NCI-H510A treated with DMSO at 0.1 percent for 48 hours (cell line): ENCODE data around the gene BTF3.
A peak's percentile ranks its signal among the peaks of the same experiment; 100 is the strongest.

ENCODE experiments used
- DNase-seq: peaks from one replicate; lab custom pipeline; 2025; lab: John Stamatoyannopoulos, UW

BTF3 gene

DNA sequence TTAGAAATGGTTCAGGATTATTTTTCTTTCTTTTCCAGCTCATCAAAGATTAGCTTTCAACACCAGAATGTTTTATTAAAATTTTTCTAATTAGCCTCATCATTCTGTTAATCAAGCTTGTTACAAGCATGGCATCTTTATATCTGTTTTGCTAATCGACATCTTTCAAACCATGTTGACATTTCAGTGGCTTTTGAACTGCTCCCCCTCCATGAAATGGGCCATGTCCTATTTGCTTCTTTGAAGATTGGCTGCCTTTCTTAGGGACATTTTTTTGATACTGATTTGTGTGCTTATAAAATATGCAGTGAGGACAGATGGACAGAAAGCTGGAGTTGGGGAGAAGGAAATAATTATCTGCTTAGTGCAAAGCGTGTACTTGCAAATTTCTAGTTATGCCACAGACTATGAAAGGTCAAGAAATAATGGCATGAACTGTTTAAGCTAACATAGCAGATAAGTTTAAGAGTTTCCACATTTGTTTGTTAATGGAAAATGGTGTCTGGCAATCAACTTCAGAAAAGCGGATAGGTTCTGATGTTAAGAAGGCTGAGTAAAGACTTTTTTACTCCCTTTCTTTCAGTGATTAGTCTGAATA is 27.5 kb downstream of the BTF3 start:
- no peak for DNase-seq

DNA sequence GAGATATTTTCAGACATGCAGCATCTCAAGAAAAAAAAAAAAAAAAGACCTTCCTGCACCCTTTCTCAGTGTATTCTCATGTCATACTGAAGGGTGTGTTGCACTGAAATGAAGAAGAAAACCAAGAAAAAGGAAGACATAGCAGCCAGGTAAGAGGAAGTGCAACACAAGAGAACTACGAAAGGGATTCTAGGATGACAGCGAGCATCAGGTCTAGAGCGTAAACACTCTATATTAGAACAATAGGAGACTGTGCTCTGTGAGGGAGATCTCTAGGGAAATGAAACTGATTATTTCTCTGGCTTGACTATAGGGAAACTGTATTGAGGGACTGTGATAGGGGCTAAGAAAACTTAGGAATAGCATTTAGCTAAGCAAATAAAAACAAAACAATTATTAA is 30.0 kb downstream of the BTF3 start:
- DNase-seq, result no peak

DNA sequence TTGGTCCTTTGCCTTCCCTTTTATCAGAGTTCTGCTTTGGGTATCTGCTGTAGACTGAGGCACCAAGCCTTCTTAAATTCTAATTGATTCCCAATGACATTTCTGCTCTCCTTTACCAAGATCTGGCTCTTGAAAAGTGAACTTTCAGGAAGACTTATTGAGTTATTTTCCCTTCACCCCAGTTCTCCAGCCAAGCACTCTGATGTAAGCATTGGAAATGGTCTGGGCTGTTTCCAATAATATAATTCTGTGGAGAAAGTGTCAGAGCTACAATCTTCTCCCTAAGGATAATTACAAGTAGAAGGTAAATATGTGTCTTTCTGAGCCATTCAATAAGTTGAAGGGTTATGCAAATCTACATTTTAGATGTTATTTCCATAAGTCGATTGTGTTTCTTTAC is 30.8 kb downstream of the BTF3 start:
- no peak for DNase-seq

DNA sequence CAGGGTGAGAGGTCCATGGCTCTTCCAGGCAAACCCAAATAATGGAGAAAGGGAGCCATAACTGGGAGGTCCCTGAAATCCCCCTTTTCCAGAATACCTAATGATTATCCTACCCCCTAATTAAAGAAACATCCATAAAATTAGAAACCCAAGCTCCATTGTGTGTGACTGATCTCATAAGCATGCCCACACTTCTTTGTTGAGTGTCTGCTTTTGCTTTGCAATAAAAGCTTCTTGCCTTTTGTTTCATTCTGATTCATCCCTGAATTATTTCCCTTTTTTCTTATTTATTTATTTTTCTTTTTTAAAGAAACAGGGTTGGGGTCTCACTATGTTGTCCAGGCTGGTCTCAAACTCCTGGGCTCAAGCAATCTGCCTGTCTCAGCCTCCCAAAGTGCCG is 33.1 kb downstream of the BTF3 start:
- no peak for DNase-seq

DNA sequence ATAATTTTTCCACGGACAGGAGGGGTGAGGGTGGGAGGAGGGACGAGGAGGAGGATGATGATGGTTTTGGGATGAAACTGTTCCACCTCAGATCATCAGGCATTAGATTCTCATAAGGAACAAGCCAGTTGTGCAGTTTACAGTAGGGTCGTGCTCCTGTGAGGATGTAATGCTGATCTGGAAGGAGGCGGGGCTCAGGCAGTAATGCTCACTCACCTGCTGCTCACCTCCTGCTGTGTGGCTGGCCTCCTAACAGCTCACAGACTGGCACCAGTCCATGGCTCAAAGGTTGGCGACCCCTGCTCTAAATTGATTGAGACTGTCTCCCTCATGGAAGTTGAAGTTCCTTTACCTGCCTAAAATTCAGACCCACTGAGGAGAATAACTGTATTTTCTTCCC is 34.0 kb downstream of the BTF3 start:
- no peak for DNase-seq

DNA sequence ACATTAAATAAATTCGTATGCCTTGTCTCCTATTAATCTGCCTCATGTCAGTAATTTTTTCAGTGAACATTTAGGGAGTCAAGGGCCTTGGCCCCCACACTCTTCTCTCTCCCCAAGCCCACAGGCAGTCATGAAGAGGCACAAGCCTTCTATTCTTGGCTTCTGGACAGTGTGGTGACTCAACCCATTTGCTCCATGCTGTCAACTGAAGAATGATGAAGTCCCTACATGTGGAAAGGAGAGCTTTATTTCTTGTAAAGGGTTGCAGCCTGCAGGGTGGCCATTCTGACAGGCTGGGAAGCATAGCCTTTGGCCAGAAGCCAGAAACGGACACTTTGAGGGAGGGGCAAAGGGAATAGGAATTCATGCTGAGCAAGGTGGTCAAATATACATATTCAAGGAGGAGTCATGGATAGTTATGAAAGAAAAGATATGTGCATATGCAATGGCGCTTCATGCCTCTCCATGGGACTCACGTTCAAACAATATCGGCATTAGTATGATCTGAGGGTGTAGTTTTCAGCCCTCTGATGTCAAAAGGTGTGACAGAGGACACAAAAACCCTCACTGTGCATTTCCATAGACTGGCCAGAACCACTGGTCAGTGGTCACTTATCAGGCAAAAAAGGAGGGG is 35.9 kb downstream of the BTF3 start:
- no peak for DNase-seq

DNA sequence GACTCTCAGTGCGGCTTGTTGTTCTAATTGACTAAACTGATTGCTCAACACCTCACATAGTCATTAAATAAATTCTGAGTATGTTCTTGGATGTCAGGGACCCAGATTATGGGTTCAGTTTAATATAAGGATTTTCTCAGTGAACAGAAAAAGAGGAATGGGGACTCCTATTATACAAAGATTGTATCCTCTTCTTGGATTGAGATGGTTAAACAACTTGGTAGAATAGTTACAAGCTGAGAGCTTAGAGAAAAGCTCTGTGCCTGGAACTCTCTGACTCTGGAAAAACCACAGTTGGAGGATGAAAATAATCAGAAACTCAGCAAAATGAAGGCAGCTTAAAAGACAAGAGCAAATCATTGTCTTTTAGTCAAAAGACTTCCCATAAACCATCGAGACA is 36.7 kb downstream of the BTF3 start:
- no peak for DNase-seq

DNA sequence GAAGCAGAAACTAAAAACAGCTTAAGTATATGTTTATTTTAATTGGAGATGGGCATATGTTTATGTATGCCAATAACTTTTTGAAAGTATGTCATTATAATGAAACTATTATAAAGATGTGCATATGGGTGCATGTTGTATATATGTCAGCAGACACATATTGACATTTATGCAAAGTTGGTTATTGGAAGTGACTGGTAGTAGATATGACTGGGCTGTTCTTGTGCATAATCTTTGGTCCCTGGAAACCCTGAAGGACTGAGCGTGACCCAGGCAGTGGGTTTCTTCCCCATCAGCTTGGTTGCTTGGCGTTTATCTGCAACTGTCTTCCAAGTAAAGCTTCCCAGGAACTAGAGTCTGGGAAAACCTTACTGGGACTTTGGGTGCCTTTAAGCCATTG is 41.5 kb downstream of the BTF3 start:
- no peak for DNase-seq

DNA sequence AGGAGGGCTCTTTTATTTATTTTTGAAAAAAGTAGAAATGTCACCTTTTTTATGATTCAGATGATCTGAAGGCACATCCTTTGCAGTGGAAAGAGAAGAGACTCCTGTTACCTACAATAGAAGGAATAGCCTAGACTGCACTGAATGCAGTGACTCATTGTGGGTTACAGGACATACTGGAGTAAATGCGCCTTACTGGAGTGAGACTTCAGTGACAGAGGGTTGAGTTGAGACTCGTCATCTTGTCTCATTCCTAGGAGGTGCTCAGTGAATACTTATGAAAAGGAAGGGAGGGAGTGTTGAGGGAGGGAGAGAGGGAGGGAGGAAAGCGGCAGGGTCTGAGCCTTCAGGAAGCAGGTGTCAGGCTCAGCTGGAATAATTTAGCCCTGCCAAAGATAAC is 42.0 kb downstream of the BTF3 start:
- DNase-seq, result peak; percentile 2

DNA sequence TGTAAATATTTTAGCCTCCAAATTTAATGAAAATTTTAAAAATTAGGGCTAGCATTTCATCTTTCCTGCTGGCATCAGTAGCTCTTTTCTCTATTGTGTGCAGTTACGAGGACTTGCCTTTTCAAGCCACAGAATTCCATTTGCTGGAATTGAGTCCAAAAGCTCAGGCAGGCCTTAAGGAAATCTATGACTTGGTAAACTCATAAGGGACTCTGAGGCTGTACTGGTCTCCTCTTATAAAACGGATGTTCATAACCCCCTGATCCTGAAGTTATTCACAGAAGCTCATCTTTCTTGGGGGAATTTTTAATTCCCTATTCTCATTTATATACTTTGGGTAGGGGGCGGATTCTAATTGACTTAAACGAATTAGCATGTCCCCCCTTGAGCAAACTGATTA is 43.8 kb downstream of the BTF3 start:
- DNase-seq, result no peak

DNA sequence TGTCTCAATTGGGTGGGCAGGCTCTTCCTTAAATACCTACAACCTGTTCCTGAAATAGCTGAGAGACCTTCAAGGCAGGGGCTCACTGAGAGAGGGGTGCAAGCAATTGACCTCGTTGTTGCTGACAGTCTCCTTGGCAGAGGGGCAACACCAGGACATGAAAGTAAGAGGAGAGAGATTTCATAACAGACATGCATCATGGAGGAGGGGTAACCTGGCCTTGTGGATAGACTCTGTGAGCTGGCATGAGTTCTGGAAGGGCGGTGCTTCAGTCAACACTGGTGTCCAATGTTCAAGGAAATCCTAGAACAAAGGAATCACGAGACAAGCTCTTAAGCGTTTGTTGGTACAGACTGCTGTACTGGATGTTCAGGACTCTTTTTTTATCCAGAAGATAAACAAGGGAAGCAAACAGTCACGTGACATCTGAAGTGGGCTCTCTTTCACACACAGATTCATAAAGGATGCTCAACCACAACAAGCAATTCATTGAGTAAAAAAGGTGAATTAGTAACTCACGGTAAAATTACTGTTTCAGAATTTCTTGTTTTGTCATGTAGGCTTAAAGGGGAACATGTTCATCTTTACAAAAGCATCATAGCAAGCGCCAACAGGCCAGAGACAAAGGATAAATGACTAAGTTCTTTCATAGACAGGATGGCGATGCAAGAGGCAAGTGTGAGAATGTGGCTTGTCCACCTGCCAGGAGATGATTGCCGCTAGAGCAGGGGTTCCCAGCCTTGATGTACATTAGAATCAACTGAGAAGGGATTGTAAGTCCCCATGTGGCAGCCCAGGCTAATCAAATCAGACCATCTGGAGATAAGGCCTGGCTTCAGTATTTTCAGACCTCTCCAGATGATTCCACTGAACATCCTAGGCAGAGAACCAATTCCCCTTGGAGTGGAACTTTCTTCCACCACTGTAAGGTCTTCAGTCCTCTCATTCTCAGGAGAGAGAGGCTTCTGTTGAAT is 46.5 kb downstream of the BTF3 start:
- DNase-seq, result peak; percentile 92

DNA sequence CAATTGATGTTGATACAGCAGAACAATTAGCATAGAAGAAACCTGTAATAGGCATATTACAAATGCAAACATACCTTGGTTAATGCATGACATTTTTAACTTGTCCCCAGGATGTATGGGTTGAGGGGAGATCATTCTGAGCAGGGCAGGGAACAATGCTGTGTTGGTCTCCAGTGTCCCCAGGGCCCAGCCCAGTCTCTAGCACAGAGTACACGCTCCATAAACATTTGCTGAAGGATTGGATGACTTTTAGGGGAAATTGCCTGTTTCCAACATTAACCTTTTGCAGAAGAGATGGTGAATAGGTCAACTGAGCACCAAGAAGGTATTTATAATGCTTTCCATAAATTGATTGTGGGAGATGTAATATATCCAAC is 47.1 kb downstream of the BTF3 start:
- DNase-seq, result no peak

DNA sequence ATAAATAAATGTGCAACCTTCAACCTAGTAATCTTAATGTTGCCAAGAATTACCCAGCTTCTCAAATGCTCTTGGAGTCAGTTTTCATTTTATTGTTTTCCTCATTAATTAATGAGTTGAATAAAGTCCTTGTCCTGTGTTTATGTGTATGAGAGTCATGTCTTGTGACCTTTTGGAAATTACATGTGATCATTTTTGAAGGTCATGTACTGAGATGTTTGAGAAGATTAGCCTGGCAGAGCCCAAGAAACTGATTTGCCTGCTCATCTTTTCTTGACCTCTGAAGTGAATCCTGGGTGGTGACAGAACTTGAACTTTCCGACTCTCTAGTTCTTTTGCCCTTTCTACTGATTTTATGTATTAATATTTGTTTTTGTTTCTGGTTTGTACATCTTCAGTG is 51.8 kb downstream of the BTF3 start:
- no peak for DNase-seq

DNA sequence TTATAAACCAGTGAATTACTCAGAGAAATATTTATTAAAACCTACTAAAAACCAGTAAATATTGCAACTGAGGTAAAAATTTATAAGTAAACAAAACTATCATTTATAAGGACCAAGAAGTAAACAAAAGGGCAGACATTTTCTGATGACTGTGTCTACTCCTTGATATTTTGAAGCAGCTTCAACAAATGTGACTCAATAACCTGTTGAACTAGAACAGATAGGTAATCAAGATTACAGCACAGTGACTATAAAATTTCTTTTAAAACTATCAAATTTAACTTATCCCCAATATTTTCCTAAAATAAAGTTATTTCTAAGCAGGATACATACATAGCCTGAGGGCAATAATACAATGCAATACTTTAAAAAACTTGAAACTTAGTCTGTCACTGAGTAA is 54.4 kb downstream of the BTF3 start:
- DNase-seq, result no peak
